ENCODE results near the gene SAA1. TPM values are rescaled to one million over a fixed set of nuclear protein-coding genes. Genes with fewer than 3 reads are reported as not detected.

The SAA1 gene
- total RNA-seq (2022) (45.5 and 55.7 TPM in 2 replicates), Bru-seq, nascent RNA (percentile 59 among the genes with signal in this experiment), BruChase-seq, experiment 1, labeled RNA remaining after a 6-hour chase (percentile 70 among the genes with signal in this experiment), BruChase-seq, experiment 2, labeled RNA remaining after a 2-hour chase (percentile 56 among the genes with signal in this experiment)
- long read RNA-seq, transcript SAA1-201 (4 exons, 615 nt): major isoform, 133 of 143 reads
- long read RNA-seq, partial matches to known transcripts: 3 of 143 reads
- long read RNA-seq, other reads (novel, unspliced or antisense): 2 of 143 reads

GRCh38 chr11:18265949-18266348 lies at the start of gene SAA1:
Gene SAA1, plus strand, starts transcription at chr11:18266264. Its CDS starts 624 bp downstream, at chr11:18266888.
- intact Hi-C loops (cut with micrococcal nuclease): no loop called here
- DNase-seq (ENCODE audit: unreplicated experiment): peak; percentile 92

GRCh38 chr11:18221274-18221876 lies 44.7 kb upstream of the SAA1 start:
- Mint-ChIP-seq H3K36me3 (ENCODE audit: insufficient read depth, unreplicated experiment) (no peaks in the 10 kb centered on the region), H3K27me3 (ENCODE audit: insufficient read depth, unreplicated experiment) (peaks cover 45% of the 10 kb centered on the region), H3K4me3 (ENCODE audit: unreplicated experiment) (no peak overlapping the region), H3K9me3 (ENCODE audit: unreplicated experiment) (no peaks in the 10 kb centered on the region), H3K27ac (ENCODE audit: low read depth, unreplicated experiment) (no peak overlapping the region), H3K4me1 (ENCODE audit: insufficient read depth, unreplicated experiment) (no peaks in the 10 kb centered on the region)
- TF ChIP-seq CTCF (IDR thresholded peaks at IDR 0.05; ENCODE audit: unreplicated experiment): no peak
- BruUV-seq (replicated peaks): no TSS peak
- DNase-seq (ENCODE audit: unreplicated experiment): no peak
- CTCF ChIA-PET: interaction anchor here (0.6 kb wide), 1 partner anchor 23 kb away, joined by 3 read pairs; no protein-coding TSS in a partner anchor
- intact Hi-C loops (cut with micrococcal nuclease): no loop called here
- POLR2A ChIA-PET: no interaction called here

More at GRCh38 chr11:18265949-18266348, at the start of gene SAA1:
- H3K27me3 Mint-ChIP-seq (ENCODE audit: insufficient read depth, unreplicated experiment): no peaks in the 10 kb centered on the region
- no TSS peak for BruUV-seq (replicated peaks)
- H3K4me3 Mint-ChIP-seq (ENCODE audit: unreplicated experiment): peak within 1 kb of the TSS; percentile 70
- H3K4me1 Mint-ChIP-seq (ENCODE audit: insufficient read depth, unreplicated experiment): peaks cover 30% of the 10 kb centered on the region
- peaks cover 10% of the 10 kb centered on the region for H3K36me3 Mint-ChIP-seq (ENCODE audit: insufficient read depth, unreplicated experiment)
- H3K27ac Mint-ChIP-seq (ENCODE audit: low read depth, unreplicated experiment): peak within 1 kb of the TSS; percentile 37
- ChIA-PET POLR2A (interaction anchor here (0.8 to 1.7 kb wide), 11 partner anchors 13 to 150 kb away, joined by 3 to 13 read pairs (median 5); partner anchors contain the start of genes GTF2H1, HPS5, LDHA and SAA2), CTCF (interaction anchor here (0.6 to 0.8 kb wide), 5 partner anchors 24 to 151 kb away, joined by 3 read pairs; no protein-coding TSS in a partner anchor)
- H3K9me3 Mint-ChIP-seq (ENCODE audit: unreplicated experiment): no peaks in the 10 kb centered on the region
- no peak for TF ChIP-seq CTCF (IDR thresholded peaks at IDR 0.05; ENCODE audit: unreplicated experiment)

- Mint-ChIP-seq H3K36me3 (ENCODE audit: insufficient read depth, unreplicated experiment) (no peaks in the 10 kb centered on the region), H3K4me3 (ENCODE audit: unreplicated experiment) (no peak overlapping the region), H3K27me3 (ENCODE audit: insufficient read depth, unreplicated experiment) (peaks cover 32% of the 10 kb centered on the region), H3K9me3 (ENCODE audit: unreplicated experiment) (no peaks in the 10 kb centered on the region), H3K4me1 (ENCODE audit: insufficient read depth, unreplicated experiment) (no peaks in the 10 kb centered on the region), H3K27ac (ENCODE audit: low read depth, unreplicated experiment) (no peak overlapping the region)
- no peak for DNase-seq (ENCODE audit: unreplicated experiment)
- ChIA-PET CTCF (interaction anchor here (0.9 to 1.9 kb wide), 2 partner anchors 21 to 108 kb away, joined by 4 to 6 read pairs; no protein-coding TSS in a partner anchor), POLR2A (no interaction called here)
- no TSS peak for BruUV-seq (replicated peaks)
- no peak for TF ChIP-seq CTCF (IDR thresholded peaks at IDR 0.05; ENCODE audit: unreplicated experiment)
- intact Hi-C loops (cut with micrococcal nuclease): no loop called here
These were observed 43.1 kb upstream of the SAA1 start for GRCh38 chr11:18222814-18223421.

Measured in MCF 10A (cell line).